Measurements from ENCODE around the gene INPP4A.

INPP4A gene

GRCh38 chr2:98460573-98461497, 16.2 kb downstream of the INPP4A start:
- peaks cover 7 to 8% of the 10 kb centered on the region in 2 experiments for H3K36me3 ChIP-seq (ENCODE audit: control insufficient read depth in 2 of 2, insufficient read depth in 1 of 2, low read length in 2 of 2)
- CTCF ChIA-PET = no interaction called here
- H3K4me1 ChIP-seq (ENCODE audit: control insufficient read depth, insufficient read depth, low read length) = peaks cover 4% of the 10 kb centered on the region
- H3K27ac ChIP-seq (ENCODE audit: extremely low read depth, low read depth, low read length) = no peak overlapping the region
- no peak overlapping the region for H3K4me3 ChIP-seq (ENCODE audit: low read depth, low read length)
- H3K9me3 ChIP-seq (ENCODE audit: control insufficient read depth, insufficient read depth, low read depth, low read length) = no peaks in the 10 kb centered on the region
- TF ChIP-seq SCRT2 (tag by site-specific recombination; IDR thresholded peaks at IDR 0.05) = peak; percentile 89
- TF ChIP-seq SCRT1 (tag by site-specific recombination; IDR thresholded peaks at IDR 0.05; ENCODE audit: borderline replicate concordance) = 0 out of 2 replicates have a peak, but pooled peaks have one; percentile 33
- no peak for TF ChIP-seq ZNF19 (tag by site-specific recombination; IDR thresholded peaks at IDR 0.05; ENCODE audit: low read depth)
- TF ChIP-seq ZNF157 (tag by site-specific recombination; IDR thresholded peaks at IDR 0.05) = no peak
- TF ChIP-seq ZNF362 (tag by site-specific recombination; IDR thresholded peaks at IDR 0.05) = no peak
- POLR2A ChIA-PET = no interaction called here

GRCh38 chr2:98461498-98462049, 16.9 kb downstream of the INPP4A start:
- no peak overlapping the region for H3K27ac ChIP-seq (ENCODE audit: extremely low read depth, low read depth, low read length)
- no peaks in the 10 kb centered on the region for H3K9me3 ChIP-seq (ENCODE audit: control insufficient read depth, insufficient read depth, low read depth, low read length)
- peaks cover 11% of the 10 kb centered on the region for H3K4me1 ChIP-seq (ENCODE audit: control insufficient read depth, insufficient read depth, low read length)
- peaks cover under 1 to 5% of the 10 kb centered on the region in 2 experiments; a peak in 2 of 3 replicates for H3K36me3 ChIP-seq (ENCODE audit: control insufficient read depth in 2 of 2, insufficient read depth in 1 of 2, low read length in 2 of 2)
- no peak overlapping the region for H3K4me3 ChIP-seq (ENCODE audit: low read depth, low read length)
- ChIA-PET POLR2A (interaction anchor here (0.6 kb wide), 1 partner anchor 81 kb away, joined by 3 read pairs; no protein-coding TSS in a partner anchor), CTCF (no interaction called here)
- 0 out of 2 replicates have a peak, but pooled peaks have one; percentile 7 for TF ChIP-seq SCRT2 (tag by site-specific recombination; IDR thresholded peaks at IDR 0.05)
- TF ChIP-seq ZNF133 (tag by site-specific recombination; IDR thresholded peaks at IDR 0.05) = no peak

GRCh38 chr2:98463081-98463481, 18.4 kb downstream of the INPP4A start:
- 0 out of 2 replicates have a peak, but pooled peaks have one; percentile 15 for TF ChIP-seq ZNF341 (tag by site-specific recombination; IDR thresholded peaks at IDR 0.05; ENCODE audit: low read depth)
- no peak for TF ChIP-seq REPIN1 (tag by site-specific recombination; IDR thresholded peaks at IDR 0.05; ENCODE audit: low read depth)
- Histone ChIP-seq H3K27ac (ENCODE audit: extremely low read depth, low read depth, low read length) (no peak overlapping the region), H3K4me1 (ENCODE audit: control insufficient read depth, insufficient read depth, low read length) (peaks cover 11% of the 10 kb centered on the region), H3K4me3 (ENCODE audit: low read depth, low read length) (no peak overlapping the region), H3K9me3 (ENCODE audit: control insufficient read depth, insufficient read depth, low read depth, low read length) (no peaks in the 10 kb centered on the region), H3K36me3 (ENCODE audit: control insufficient read depth in 2 of 2, insufficient read depth in 1 of 2, low read length in 2 of 2) (peaks cover 0 to 5% of the 10 kb centered on the region in 2 experiments; a peak in 1 of 3 replicates)
- ChIA-PET CTCF (no interaction called here), POLR2A (interaction anchor here (1.0 to 2.0 kb wide), 2 partner anchors 12 to 16 kb away, joined by 3 to 6 read pairs; no protein-coding TSS in a partner anchor)

GRCh38 chr2:98463551-98463971, 18.9 kb downstream of the INPP4A start:
- no peak overlapping the region for H3K27ac ChIP-seq (ENCODE audit: extremely low read depth, low read depth, low read length)
- ChIA-PET CTCF (no interaction called here), POLR2A (interaction anchor here (1.0 to 2.0 kb wide), 2 partner anchors 12 to 17 kb away, joined by 3 to 6 read pairs; no protein-coding TSS in a partner anchor)
- peaks cover 0 to 5% of the 10 kb centered on the region in 2 experiments; a peak in 1 of 3 replicates for H3K36me3 ChIP-seq (ENCODE audit: control insufficient read depth in 2 of 2, insufficient read depth in 1 of 2, low read length in 2 of 2)
- TF ChIP-seq SCRT2 (tag by site-specific recombination; IDR thresholded peaks at IDR 0.05) (peak; percentile 32; the same call in 1 of the 2 replicates), ZNF830 (tag by site-specific recombination; IDR thresholded peaks at IDR 0.05; ENCODE audit: low read depth) (no peak)
- peaks cover 11% of the 10 kb centered on the region for H3K4me1 ChIP-seq (ENCODE audit: control insufficient read depth, insufficient read depth, low read length)
- no peak overlapping the region for H3K4me3 ChIP-seq (ENCODE audit: low read depth, low read length)
- H3K9me3 ChIP-seq (ENCODE audit: control insufficient read depth, insufficient read depth, low read depth, low read length) = no peaks in the 10 kb centered on the region

All from HEK293 (cell line).